Lung (tissue), 12 donors: Measurements from ENCODE around the gene DYRK2. TPM values are rescaled to one million over a fixed set of nuclear protein-coding genes. Genes with fewer than 3 reads are reported as not detected.

Experiments
- ATAC-seq: fragments of 200-7000 bp; cut with Tn5 transposase; one replicate; pipeline ENCODE4 v1.9.1; 2020; ENCODE audit warnings: moderate number of reproducible peaks; ENCODE audit not compliant: insufficient read depth, low FRiP score
- DNase-seq, 3 donors: peaks; one replicate each; pipeline ENCODE4 v3.0.0-alpha.2; 2013 to 2017
- H3K27ac ChIP-seq, 2 donors: one replicate each; pipeline ENCODE4 v1.5.1; 2013; ENCODE audit warnings: mild to moderate bottlenecking in 2 of 2, moderate library complexity in 2 of 2, control low read depth in 1 of 2, inconsistent platforms in 1 of 2, low read depth in 1 of 2, low read length in 1 of 2
- H3K27me3 ChIP-seq, 3 donors: one replicate each; pipeline ENCODE4 v1.5.1; 2013; ENCODE audit warnings: low read length in 2 of 3; ENCODE audit not compliant: control insufficient read depth in 3 of 3, insufficient read depth in 3 of 3
- H3K36me3 ChIP-seq, 4 donors: one replicate each; pipeline ENCODE4 v1.5.1; 2013; ENCODE audit warnings: low read length in 4 of 4, mild to moderate bottlenecking in 1 of 4, moderate library complexity in 1 of 4; ENCODE audit not compliant: control insufficient read depth in 4 of 4, insufficient read depth in 4 of 4
- H3K4me1 ChIP-seq, 5 donors: one replicate each; pipeline ENCODE4 v1.5.1; 2013; ENCODE audit warnings: low read length in 5 of 5, mild to moderate bottlenecking in 2 of 5, moderate library complexity in 1 of 5; ENCODE audit not compliant: control insufficient read depth in 5 of 5, insufficient read depth in 5 of 5
- H3K4me3 ChIP-seq: one replicate; pipeline ENCODE4 v1.5.1; 2013; ENCODE audit warnings: mild to moderate bottlenecking, control low read depth, moderate library complexity
- H3K9ac ChIP-seq, 2 donors: one replicate each; pipeline ENCODE4 v1.5.1; 2013; ENCODE audit warnings: low read length in 2 of 2, control low read depth in 1 of 2; ENCODE audit not compliant: insufficient read depth in 1 of 2
- H3K9me3 ChIP-seq, 4 donors: one replicate each; pipeline ENCODE4 v1.5.1; 2013; ENCODE audit warnings: low read length in 3 of 4, mild to moderate bottlenecking in 1 of 4, moderate library complexity in 1 of 4; ENCODE audit not compliant: control insufficient read depth in 4 of 4, insufficient read depth in 3 of 4
- CTCF ChIP-seq: IDR thresholded peaks from 2 replicates; pipeline ENCODE4 v1.5.1; 2012; ENCODE audit warnings: mild to moderate bottlenecking; ENCODE audit errors: control extremely low read depth, extremely low read depth
- WGBS, 2 donors: extraction: QIAGEN DNeasy Blood & Tissue Kit; methylation state at CpG; one replicate each; pipeline ENCODE4 v1.1.7; 2013; 5-methylcytosine and 5-hydroxymethylcytosine counted together
- polyA plus RNA-seq, 2 donors: library from polyadenylated mRNA; stranded (reverse); fragments of 200-250 nt; gene quantifications; one replicate each; pipeline ENCODE4 v1.2.1, GENCODE V29; 2013
- total RNA-seq, 2 donors: library from RNA; depleted of rRNA in 1 of 2; stranded (reverse); fragments of >200 nt in 1 of 2; gene quantifications; one replicate each; pipeline ENCODE4 v1.2.1, GENCODE V29; 2014 to 2021
- donor health status: control.
- donor health status: control.
- donor health status: Bipolar disorder and iron deficiency.
- donor health status: healthy.
- donor health status: DM: yes; HTN: yes; CAD: no.

Gene DYRK2
- total and polyA plus RNA-seq, 4 donors, result 3.1 to 34.9 (median 12.7) TPM

DNA sequence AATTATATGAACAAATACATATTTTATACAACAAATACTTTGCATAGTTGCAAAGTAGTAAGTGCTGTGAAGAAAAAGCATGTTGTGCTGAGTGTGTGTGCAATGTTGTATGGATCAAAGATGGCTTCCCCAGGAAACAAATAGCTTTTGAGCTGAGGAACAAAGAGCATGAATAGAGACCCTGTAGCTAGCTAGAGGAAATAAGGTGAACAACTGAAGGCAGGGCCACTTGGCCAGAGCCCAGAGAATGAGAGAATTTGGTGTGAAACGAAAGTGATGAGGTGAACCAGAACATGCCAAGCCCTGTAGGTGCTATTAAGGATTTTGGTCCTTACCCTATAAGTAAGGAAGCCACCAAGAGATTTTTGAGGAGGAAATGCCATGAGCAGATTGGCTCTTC lies 17.1 kb downstream of the DYRK2 start:
- no peak for DNase-seq
- peaks cover 0 to 2% (median 0%) of the 10 kb centered on the region in 4 donors for H3K36me3 ChIP-seq
- H3K27me3 ChIP-seq, result no peaks in the 10 kb centered on the region
- H3K9me3 ChIP-seq, result no peaks in the 10 kb centered on the region
- no peak overlapping the region for H3K9ac ChIP-seq
- peaks cover 0 to 23% (median 6%) of the 10 kb centered on the region in 5 donors for H3K4me1 ChIP-seq
- no peak for TF ChIP-seq CTCF
- no peak overlapping the region for H3K4me3 ChIP-seq
- peak overlapping the region in 1 of 2 donors; percentile 36 for H3K27ac ChIP-seq
- 78 to 93% methylated on average over 1 of the region's 1 CpG for whole genome bisulfite sequencing, 2 donors
- no peak for ATAC-seq

DNA sequence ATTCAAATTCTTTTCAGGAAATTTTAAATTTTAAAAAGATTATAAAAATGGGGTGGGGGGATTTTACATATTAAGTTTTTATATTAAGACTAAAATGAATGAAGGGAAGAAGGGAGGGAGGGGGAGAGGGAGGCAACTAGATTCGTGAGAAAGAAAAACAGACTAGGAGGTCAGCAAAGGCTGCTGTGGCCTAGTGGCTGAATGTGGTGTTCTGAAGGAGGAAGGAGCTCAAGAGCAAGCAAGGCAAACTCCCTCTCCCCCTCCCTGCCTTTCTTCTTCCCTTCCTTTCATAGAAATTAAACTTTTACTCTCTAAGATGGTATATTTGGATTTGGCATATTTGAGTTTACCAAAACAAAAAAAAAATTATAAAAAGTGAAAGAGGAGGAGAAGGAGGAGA lies 18.1 kb downstream of the DYRK2 start:
- Histone ChIP-seq H3K27me3 (no peaks in the 10 kb centered on the region), H3K4me1 (peaks cover 0 to 19% (median 6%) of the 10 kb centered on the region in 5 donors), H3K4me3 (no peak overlapping the region), H3K9ac (no peak overlapping the region), H3K36me3 (no peaks in the 10 kb centered on the region), H3K9me3 (no peaks in the 10 kb centered on the region), H3K27ac (no peak overlapping the region)
- ATAC-seq (no peak), DNase-seq (no peak)
- 25 to 57% methylated on average over 1 of the region's 1 CpG for WGBS, 2 donors
- no peak for TF ChIP-seq CTCF

GRCh38 chr12:67667276-67668073 lies 18.9 kb downstream of the DYRK2 start:
- H3K27me3 ChIP-seq, result no peaks in the 10 kb centered on the region
- TF ChIP-seq CTCF, result no peak
- H3K27ac ChIP-seq, result peak overlapping the region in 1 of 2 donors; percentile 59
- DNase-seq, result peak in 1 of 3 donors; percentile 42
- no peaks in the 10 kb centered on the region for H3K9me3 ChIP-seq
- 50 to 71% methylated on average over 8 of the region's 8 CpGs for WGBS, 2 donors
- no peak overlapping the region for H3K9ac ChIP-seq
- no peak for ATAC-seq
- H3K36me3 ChIP-seq, result no peaks in the 10 kb centered on the region
- no peak overlapping the region for H3K4me3 ChIP-seq
- peaks cover 0 to 21% (median 6%) of the 10 kb centered on the region in 5 donors for H3K4me1 ChIP-seq
